IPS-18a (cell line): ENCODE measurements around the gene TENM4.

Experiments used
- H3K27ac ChIP-seq: one replicate; pipeline ENCODE4 v1.5.1; 2013; ENCODE audit warnings: low read length
- H3K27me3 ChIP-seq: one replicate; pipeline ENCODE4 v1.6.1; 2013; ENCODE audit warnings: mild to moderate bottlenecking, low read length; ENCODE audit not compliant: control insufficient read depth, insufficient read depth
- H3K36me3 ChIP-seq: one replicate; pipeline ENCODE4 v1.6.1; 2013; ENCODE audit warnings: low read depth, low read length; ENCODE audit not compliant: control insufficient read depth
- H3K4me1 ChIP-seq: one replicate; pipeline ENCODE4 v1.6.1; 2013; ENCODE audit warnings: low read depth, low read length; ENCODE audit not compliant: control insufficient read depth
- H3K4me3 ChIP-seq: one replicate; pipeline ENCODE4 v1.5.1; 2013; ENCODE audit warnings: low read length
- H3K9ac ChIP-seq: one replicate; pipeline ENCODE4 v1.6.1; 2013; ENCODE audit warnings: mild to moderate bottlenecking, low read length, moderate library complexity
- H3K9me3 ChIP-seq: one replicate; pipeline ENCODE4 v1.6.1; 2013; ENCODE audit warnings: low read depth, low read length; ENCODE audit not compliant: control insufficient read depth

Gene TENM4

GRCh38 chr11:79249295-79249993 is 191.4 kb downstream of the TENM4 start:
- H3K4me3 ChIP-seq: no peak overlapping the region
- H3K9ac ChIP-seq: no peak overlapping the region
- H3K36me3 ChIP-seq: no peaks in the 10 kb centered on the region
- H3K9me3 ChIP-seq: no peaks in the 10 kb centered on the region
- H3K4me1 ChIP-seq: no peaks in the 10 kb centered on the region
- no peak overlapping the region for H3K27ac ChIP-seq
- no peaks in the 10 kb centered on the region for H3K27me3 ChIP-seq

GRCh38 chr11:79244798-79245197 is 196.0 kb downstream of the TENM4 start:
- no peaks in the 10 kb centered on the region for H3K27me3 ChIP-seq
- no peaks in the 10 kb centered on the region for H3K4me1 ChIP-seq
- no peaks in the 10 kb centered on the region for H3K36me3 ChIP-seq
- no peak overlapping the region for H3K9ac ChIP-seq
- no peak overlapping the region for H3K4me3 ChIP-seq
- H3K27ac ChIP-seq: no peak overlapping the region
- no peaks in the 10 kb centered on the region for H3K9me3 ChIP-seq

GRCh38 chr11:79244241-79244772 is 196.5 kb downstream of the TENM4 start:
- Histone ChIP-seq H3K4me1 (no peaks in the 10 kb centered on the region), H3K4me3 (no peak overlapping the region), H3K9me3 (no peaks in the 10 kb centered on the region), H3K9ac (no peak overlapping the region), H3K27ac (no peak overlapping the region), H3K36me3 (no peaks in the 10 kb centered on the region), H3K27me3 (no peaks in the 10 kb centered on the region)

- Histone ChIP-seq H3K9me3 (no peaks in the 10 kb centered on the region), H3K27ac (no peak overlapping the region), H3K27me3 (no peaks in the 10 kb centered on the region)
These were observed 197.2 kb downstream of the TENM4 start for GRCh38 chr11:79243422-79244210.

GRCh38 chr11:79242616-79243015 is 198.2 kb downstream of the TENM4 start:
- Histone ChIP-seq H3K4me1 (no peaks in the 10 kb centered on the region), H3K27ac (no peak overlapping the region), H3K9me3 (no peaks in the 10 kb centered on the region), H3K27me3 (no peaks in the 10 kb centered on the region), H3K4me3 (no peak overlapping the region), H3K9ac (no peak overlapping the region), H3K36me3 (no peaks in the 10 kb centered on the region)

More at GRCh38 chr11:79243422-79244210, 197.2 kb downstream of the TENM4 start:
- Histone ChIP-seq H3K36me3 (no peaks in the 10 kb centered on the region), H3K4me1 (no peaks in the 10 kb centered on the region), H3K4me3 (no peak overlapping the region), H3K9ac (no peak overlapping the region)

GRCh38 chr11:79241852-79242241 is 199.0 kb downstream of the TENM4 start:
- H3K4me1 ChIP-seq: no peaks in the 10 kb centered on the region
- H3K27me3 ChIP-seq: no peaks in the 10 kb centered on the region
- H3K36me3 ChIP-seq: no peaks in the 10 kb centered on the region
- no peak overlapping the region for H3K9ac ChIP-seq
- no peak overlapping the region for H3K27ac ChIP-seq
- H3K9me3 ChIP-seq: no peaks in the 10 kb centered on the region
- H3K4me3 ChIP-seq: no peak overlapping the region

- Histone ChIP-seq H3K9ac (no peak overlapping the region), H3K27me3 (no peaks in the 10 kb centered on the region), H3K36me3 (no peaks in the 10 kb centered on the region), H3K4me1 (no peaks in the 10 kb centered on the region), H3K9me3 (no peaks in the 10 kb centered on the region), H3K4me3 (no peak overlapping the region), H3K27ac (no peak overlapping the region)
These were observed 199.5 kb downstream of the TENM4 start for GRCh38 chr11:79241205-79241851.

- Histone ChIP-seq H3K27me3 (no peaks in the 10 kb centered on the region), H3K9me3 (no peaks in the 10 kb centered on the region), H3K27ac (no peak overlapping the region), H3K9ac (no peak overlapping the region), H3K4me1 (no peaks in the 10 kb centered on the region), H3K36me3 (no peaks in the 10 kb centered on the region), H3K4me3 (no peak overlapping the region)
These were observed 203.1 kb downstream of the TENM4 start for GRCh38 chr11:79237703-79238102.

- Histone ChIP-seq H3K36me3 (no peaks in the 10 kb centered on the region), H3K27ac (no peak overlapping the region), H3K9ac (no peak overlapping the region), H3K4me3 (no peak overlapping the region), H3K4me1 (no peaks in the 10 kb centered on the region), H3K27me3 (no peaks in the 10 kb centered on the region), H3K9me3 (no peaks in the 10 kb centered on the region)
These were observed 203.7 kb downstream of the TENM4 start for GRCh38 chr11:79237091-79237490.

GRCh38 chr11:79236541-79236971 is 204.3 kb downstream of the TENM4 start:
- Histone ChIP-seq H3K9ac (no peak overlapping the region), H3K36me3 (no peaks in the 10 kb centered on the region), H3K9me3 (no peaks in the 10 kb centered on the region), H3K27me3 (no peaks in the 10 kb centered on the region), H3K4me1 (no peaks in the 10 kb centered on the region), H3K4me3 (no peak overlapping the region), H3K27ac (no peak overlapping the region)

GRCh38 chr11:79235696-79236095 is 205.1 kb downstream of the TENM4 start:
- H3K4me3 ChIP-seq: no peak overlapping the region
- H3K4me1 ChIP-seq: no peaks in the 10 kb centered on the region
- H3K27me3 ChIP-seq: no peaks in the 10 kb centered on the region
- H3K9me3 ChIP-seq: no peaks in the 10 kb centered on the region
- H3K36me3 ChIP-seq: no peaks in the 10 kb centered on the region
- H3K9ac ChIP-seq: no peak overlapping the region
- no peak overlapping the region for H3K27ac ChIP-seq
